Measurements from ENCODE around the gene ITGB1BP1. TPM values are rescaled to one million over a fixed set of nuclear protein-coding genes. Genes with fewer than 3 reads are reported as not detected.

The ITGB1BP1 gene
- total RNA-seq, 1 donor from 2014 or later, result 59.3 TPM

DNA sequence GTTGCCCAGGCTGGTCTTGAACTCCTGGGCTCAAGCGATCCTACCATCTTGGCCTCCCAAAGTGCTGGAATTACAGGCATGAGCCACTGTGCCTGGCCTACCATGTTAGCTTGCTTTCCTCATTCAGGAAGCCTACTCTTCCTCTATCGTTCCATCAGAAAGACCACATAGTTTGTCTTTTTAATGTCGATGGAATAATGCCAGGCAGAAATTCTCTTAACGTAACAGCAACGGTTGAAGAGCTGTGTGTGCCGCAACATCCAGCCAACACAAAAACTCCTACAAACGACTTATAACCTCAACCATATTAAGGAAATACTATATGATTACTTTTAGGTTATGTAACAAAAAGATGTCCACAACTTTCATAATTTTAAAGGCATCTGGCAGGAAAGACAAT, 10.5 kb downstream of the ITGB1BP1 start:
- peaks cover 3% of the 10 kb centered on the region for H3K4me1 Mint-ChIP-seq
- no peak for DNase-seq (ENCODE audit: low read depth, low spot score)
- no peak overlapping the region for H3K27ac Mint-ChIP-seq (ENCODE audit: unreplicated experiment)

DNA sequence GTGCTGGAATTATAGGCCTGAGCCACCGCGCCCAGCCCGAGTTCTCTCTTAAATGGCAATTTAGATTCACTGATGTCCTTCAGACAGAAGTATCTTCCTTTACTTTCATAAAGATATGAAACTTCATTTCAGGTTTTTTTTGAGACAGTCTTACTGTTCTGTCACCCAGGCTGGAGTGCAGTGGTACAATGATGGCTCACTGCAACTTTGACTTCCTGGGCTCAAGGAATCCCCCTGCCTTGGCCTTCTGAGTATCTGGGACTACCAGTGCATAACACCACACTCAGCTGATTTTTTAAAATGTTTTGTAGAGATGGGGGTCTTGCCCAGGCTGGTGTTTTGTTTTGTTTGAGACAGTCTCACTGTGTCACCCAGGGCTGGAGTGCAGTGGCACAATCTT, 13.2 kb downstream of the ITGB1BP1 start:
- H3K4me3 Mint-ChIP-seq, result no peak overlapping the region
- H3K27me3 Mint-ChIP-seq (ENCODE audit: low read depth), result no peaks in the 10 kb centered on the region
- peaks cover 10% of the 10 kb centered on the region for H3K36me3 Mint-ChIP-seq (ENCODE audit: low read depth)
- no peak for DNase-seq (ENCODE audit: low read depth, low spot score)
- no peaks in the 10 kb centered on the region for H3K4me1 Mint-ChIP-seq
- TF ChIP-seq, protein P1, sequence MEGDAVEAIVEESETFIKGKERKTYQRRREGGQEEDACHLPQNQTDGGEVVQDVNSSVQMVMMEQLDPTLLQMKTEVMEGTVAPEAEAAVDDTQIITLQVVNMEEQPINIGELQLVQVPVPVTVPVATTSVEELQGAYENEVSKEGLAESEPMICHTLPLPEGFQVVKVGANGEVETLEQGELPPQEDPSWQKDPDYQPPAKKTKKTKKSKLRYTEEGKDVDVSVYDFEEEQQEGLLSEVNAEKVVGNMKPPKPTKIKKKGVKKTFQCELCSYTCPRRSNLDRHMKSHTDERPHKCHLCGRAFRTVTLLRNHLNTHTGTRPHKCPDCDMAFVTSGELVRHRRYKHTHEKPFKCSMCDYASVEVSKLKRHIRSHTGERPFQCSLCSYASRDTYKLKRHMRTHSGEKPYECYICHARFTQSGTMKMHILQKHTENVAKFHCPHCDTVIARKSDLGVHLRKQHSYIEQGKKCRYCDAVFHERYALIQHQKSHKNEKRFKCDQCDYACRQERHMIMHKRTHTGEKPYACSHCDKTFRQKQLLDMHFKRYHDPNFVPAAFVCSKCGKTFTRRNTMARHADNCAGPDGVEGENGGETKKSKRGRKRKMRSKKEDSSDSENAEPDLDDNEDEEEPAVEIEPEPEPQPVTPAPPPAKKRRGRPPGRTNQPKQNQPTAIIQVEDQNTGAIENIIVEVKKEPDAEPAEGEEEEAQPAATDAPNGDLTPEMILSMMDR (conservative IDR thresholded peaks at IDR 0.05), result no peak
- H3K27ac Mint-ChIP-seq (ENCODE audit: unreplicated experiment), result no peak overlapping the region
- no peaks in the 10 kb centered on the region for H3K9me3 Mint-ChIP-seq

More for the DNA sequence above, 10.5 kb downstream of the ITGB1BP1 start:
- H3K27me3 Mint-ChIP-seq (ENCODE audit: low read depth), result no peaks in the 10 kb centered on the region
- no peak overlapping the region for H3K4me3 Mint-ChIP-seq
- no peaks in the 10 kb centered on the region for H3K9me3 Mint-ChIP-seq
- TF ChIP-seq, protein P1 (conservative IDR thresholded peaks at IDR 0.05), result no peak
- peaks cover 9% of the 10 kb centered on the region for H3K36me3 Mint-ChIP-seq (ENCODE audit: low read depth)

DNA sequence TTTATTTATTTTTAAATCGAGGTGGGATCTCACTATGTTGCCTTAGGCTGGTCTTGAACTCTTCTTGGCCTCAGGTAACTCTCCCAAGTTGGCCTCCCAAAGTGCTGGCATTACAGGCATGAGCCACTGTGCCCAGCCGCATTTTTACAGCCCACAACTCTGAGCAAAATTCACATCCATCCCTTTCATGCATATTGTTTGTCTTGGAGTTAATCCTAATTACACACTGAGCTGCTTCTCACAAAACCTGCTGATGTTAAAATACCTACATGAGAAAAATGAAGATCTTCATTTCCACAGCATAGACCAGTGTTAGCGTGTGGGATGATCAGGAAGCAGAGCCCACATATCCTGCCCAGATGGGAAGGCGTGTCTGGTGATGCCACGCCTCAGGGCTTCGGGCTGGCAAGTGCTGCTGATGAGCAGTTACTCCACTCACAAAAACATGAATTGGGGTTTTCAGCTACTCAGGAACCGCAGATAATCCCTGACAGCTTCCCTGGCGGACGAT, 14.6 kb downstream of the ITGB1BP1 start:
- H3K27me3 Mint-ChIP-seq (ENCODE audit: low read depth), result no peaks in the 10 kb centered on the region
- no peak overlapping the region for H3K27ac Mint-ChIP-seq (ENCODE audit: unreplicated experiment)
- TF ChIP-seq, protein P1 (conservative IDR thresholded peaks at IDR 0.05), result no peak
- no peak for DNase-seq (ENCODE audit: low read depth, low spot score)
- no peaks in the 10 kb centered on the region for H3K9me3 Mint-ChIP-seq
- peaks cover 10% of the 10 kb centered on the region for H3K36me3 Mint-ChIP-seq (ENCODE audit: low read depth)
- no peak overlapping the region for H3K4me3 Mint-ChIP-seq
- no peaks in the 10 kb centered on the region for H3K4me1 Mint-ChIP-seq

DNA sequence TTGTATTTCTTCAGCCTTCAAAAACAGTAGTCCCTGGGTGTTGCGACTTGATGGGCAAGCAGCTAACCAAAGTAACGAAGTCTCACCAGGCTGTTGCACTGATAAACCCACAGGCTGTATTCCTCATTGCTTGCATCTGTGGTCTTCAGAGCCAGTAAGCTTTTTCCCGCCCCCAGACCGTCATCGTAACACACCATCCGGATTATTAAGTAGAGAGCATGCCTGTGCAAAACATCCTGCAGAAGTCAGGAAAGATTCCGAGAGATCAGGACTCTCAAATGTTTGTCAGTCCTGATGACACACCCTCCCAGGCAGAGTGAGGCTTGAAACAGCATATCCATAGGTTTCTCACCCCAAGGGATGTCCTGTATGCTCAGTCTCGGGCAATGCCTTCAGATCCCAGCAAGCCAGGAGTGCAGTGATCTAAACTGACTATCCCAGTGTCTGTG, 15.9 kb downstream of the ITGB1BP1 start:
- Mint-ChIP-seq H3K36me3 (ENCODE audit: low read depth) (peaks cover 8% of the 10 kb centered on the region), H3K9me3 (no peaks in the 10 kb centered on the region), H3K4me3 (no peak overlapping the region), H3K27me3 (ENCODE audit: low read depth) (no peaks in the 10 kb centered on the region), H3K4me1 (no peaks in the 10 kb centered on the region), H3K27ac (ENCODE audit: unreplicated experiment) (peak overlapping the region; percentile 59)
- no peak for DNase-seq (ENCODE audit: low read depth, low spot score)
- TF ChIP-seq, protein P1 (conservative IDR thresholded peaks at IDR 0.05), result no peak

DNA sequence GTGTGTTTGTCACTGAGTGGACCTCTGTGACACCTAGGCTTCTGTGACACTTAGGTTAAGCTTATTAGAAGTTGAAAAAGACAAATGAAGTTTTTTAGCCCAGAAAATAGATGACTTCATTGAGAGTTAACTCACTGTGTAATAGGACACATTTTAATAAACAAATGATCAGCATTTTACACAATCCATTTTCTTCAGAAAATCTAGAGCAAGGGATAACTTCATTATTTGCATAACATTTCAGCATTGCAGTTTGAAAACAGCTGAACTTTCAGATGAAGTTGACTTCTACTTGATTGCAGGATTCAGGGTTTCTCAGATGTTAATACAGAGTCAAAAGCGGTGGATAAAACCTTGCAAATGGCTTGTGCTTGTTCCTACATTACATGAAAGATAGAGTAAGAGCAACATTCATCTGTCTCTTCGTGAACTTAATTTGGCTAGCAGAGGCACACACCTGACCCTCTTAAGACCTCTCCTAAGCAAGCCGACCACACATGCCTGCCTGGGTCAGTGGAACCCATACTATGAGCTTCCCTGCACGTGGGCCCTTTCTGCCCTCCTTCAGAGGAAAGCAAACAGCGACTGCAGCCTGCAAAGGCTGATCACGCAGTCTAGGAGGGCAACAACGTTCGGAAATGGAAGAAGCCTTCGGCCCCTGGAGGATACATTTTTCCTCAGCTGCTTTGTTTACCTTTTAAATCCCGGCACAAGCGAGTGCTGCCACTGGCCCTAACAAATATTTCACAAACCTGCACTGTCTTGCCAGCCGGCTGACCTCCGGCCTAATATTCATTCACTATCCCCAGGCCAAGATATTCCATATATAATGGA, 16.6 kb downstream of the ITGB1BP1 start:
- Mint-ChIP-seq H3K27me3 (ENCODE audit: low read depth) (no peaks in the 10 kb centered on the region), H3K4me3 (no peak overlapping the region), H3K36me3 (ENCODE audit: low read depth) (peaks cover 8% of the 10 kb centered on the region), H3K9me3 (no peaks in the 10 kb centered on the region), H3K27ac (ENCODE audit: unreplicated experiment) (no peak overlapping the region), H3K4me1 (no peaks in the 10 kb centered on the region)
- TF ChIP-seq, protein P1 (conservative IDR thresholded peaks at IDR 0.05), result no peak
- DNase-seq (ENCODE audit: low read depth, low spot score), result no peak
